NCI-H2081 treated with DMSO at 0.1 percent for 48 hours (cell line): ENCODE data around the gene ELAC1.

ENCODE experiments used
- DNase-seq: peaks from one replicate; lab custom pipeline; 2025; lab: John Stamatoyannopoulos, UW

The ELAC1 gene

DNA sequence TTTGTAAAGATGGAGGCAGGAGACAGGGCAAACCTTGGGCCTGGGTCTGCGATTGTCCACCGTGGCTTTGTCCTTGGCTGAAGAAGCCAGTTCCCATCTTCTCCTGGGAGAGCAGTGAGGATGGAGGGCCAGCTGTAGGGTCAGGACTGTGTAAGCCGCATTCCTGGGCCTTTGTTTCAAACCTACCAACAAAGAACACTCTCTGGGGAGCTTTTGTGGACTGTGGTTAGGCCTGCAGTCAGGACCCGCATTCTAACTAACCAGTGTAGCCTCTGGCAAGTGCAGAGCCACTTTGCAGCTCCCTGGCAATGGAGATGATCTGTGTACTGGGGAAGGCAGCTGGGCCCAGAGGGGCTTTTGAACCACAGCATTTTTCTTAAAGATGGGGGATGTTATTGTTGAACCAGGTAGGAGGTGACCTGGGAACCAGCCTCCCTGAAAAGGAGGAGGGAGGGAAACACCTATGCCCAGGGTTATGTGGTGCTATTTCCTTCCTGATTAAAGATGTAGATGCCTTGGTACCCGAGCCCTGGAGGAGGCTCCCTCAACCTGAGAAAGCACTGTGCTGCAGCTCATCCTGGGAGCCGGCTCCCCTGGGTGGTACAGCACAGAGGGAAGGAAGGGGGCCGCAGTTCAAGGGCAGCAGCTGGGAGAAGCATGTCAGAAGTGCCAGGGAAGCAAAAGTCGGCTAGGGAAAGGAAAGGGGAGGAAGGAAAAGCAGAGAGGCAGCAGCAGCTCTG is 49.5 kb downstream of the ELAC1 start:
- no peak for DNase-seq

DNA sequence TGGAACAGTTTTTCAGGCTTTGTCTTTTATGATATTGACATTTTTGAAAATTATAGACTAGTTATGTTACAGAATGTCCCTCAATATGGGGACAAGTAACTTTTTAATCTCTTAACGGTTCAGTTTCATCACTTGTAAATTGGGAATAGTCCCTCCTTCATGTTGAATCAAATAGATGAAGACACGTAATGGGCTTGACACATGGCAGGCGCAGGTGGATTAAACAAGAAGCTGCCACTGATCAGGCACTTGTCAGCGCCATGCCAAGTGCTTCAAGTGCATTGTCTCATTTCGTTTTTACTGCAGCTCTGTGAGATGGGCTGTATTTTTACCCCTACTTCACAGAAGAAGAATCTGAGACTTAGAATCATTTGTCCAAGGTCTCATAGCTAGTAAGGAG is 52.7 kb downstream of the ELAC1 start:
- DNase-seq = no peak

DNA sequence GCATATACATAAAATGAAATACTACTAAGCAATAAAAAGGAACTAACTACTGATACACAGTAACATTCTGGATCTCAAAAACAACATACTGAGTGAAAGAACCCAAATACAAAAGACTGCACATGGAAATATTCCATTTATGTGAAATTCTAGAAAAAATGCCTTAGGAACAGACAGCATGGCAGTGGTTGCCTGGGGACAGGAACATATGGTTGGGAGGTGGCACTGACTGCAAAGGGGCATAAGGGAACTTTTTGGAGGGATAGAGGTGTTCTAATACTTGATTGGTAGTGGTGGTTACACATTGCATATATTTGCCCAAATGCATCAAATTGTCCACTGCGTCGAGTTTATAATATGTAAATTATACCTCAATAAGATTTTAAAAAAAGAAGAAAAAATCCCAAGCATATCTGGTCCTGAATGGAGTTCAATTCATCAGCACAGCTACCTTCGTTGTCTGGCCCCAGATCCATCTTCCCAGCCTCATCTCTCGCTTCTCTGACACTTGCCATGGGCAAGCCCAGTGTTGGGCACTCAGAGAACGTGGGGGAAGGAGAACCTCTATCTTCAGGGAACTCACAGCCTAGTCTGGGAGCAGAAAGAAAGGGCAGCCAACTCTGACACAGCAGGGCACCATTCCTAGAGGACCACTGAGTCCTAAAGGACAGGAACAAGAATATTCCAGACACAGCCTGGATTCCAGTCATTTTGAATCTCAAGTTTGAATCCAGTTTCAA is 53.6 kb downstream of the ELAC1 start:
- no peak for DNase-seq

- no peak for DNase-seq
These were observed 57.7 kb downstream of the ELAC1 start for GRCh38 chr18:51025512-51025911.

DNA sequence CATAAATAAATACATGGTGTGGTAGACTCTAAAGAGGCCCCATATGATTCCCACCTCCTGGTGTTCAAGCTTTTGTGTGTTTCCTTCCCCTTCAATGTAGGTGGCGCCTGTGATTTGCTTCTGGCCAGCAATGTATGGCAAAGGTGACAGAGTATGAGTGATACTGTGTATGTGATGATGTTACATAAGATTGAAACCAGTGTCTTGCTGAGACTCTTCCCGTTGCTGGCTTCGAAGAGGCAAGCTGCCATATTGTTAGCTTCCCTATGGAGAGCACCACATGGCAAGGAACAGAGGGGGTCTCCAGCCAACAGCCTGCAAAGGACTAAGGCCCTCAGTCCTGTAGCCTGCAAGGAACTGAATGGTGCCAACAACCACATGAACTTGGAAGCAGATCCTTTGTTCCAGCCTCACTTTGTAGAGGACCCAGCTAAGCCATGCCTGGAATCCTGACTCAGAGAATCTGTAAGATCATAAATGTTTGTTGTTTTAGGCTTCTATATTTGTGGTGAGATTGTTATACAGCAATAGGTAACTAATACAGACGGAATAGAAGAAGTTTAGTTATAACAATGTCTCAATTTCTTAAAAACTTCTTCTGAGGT is 60.5 kb downstream of the ELAC1 start:
- DNase-seq = no peak

GRCh38 chr18:51029378-51029693 is 61.5 kb downstream of the ELAC1 start:
- no peak for DNase-seq

GRCh38 chr18:51029694-51030536 is 62.1 kb downstream of the ELAC1 start, which contains the start of gene SMAD4:
SMAD4 (plus strand) TSS chr18:51030213; CDS start chr18:51047047, 16,834 bp downstream.
- DNase-seq = peak; percentile 69

DNA sequence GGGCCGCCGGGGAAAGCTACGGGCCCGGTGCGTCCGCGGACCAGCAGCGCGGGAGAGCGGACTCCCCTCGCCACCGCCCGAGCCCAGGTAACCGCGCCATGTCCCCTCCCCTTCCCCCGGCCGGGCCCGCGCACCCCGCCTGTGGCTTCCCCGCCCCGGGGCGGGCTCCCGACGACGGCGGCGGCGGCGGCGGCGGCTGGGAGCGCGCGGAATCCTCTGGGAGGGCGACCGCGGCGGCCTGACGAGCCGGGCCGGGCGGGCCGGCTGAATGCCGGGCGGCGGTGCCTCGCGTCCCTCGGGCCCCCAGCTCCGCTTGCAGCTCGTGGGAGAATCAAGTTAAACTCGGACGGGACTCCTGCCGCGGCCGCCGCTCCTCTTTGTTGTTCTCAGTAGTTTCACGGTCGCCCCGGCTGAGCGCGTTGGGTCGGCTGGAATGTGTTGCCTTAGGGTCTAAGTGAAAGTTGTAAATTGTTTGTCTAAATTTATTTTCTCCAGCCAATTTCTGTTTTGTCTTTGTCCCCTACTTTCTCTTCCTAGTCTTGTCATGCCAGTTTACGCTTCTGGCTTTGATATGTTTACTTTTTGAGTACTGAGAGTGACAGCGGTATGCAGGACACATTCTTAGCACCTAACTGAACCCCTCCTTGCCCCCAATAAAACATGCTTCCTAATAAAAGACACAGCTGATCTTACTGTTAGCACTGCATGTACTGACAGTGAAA is 62.9 kb downstream of the ELAC1 start:
- DNase-seq = no peak

GRCh38 chr18:51032193-51032592 is 64.4 kb downstream of the ELAC1 start:
- DNase-seq = no peak

GRCh38 chr18:51037230-51037629 is 69.4 kb downstream of the ELAC1 start:
- DNase-seq = no peak
